Body of pancreas (tissue), 4 donors: ENCODE measurements around the gene MDN1.

ENCODE experiments used
- CTCF ChIP-seq, 7 experiments: fragments of 450-650 bp in 4 of 7; fragments of 200-600 bp in 3 of 7; sonication (generic) in 3 of 7; IDR thresholded peaks; one replicate each; pipeline ENCODE4 v1.5.1; 2016 to 2019; ENCODE audit warnings: antibody characterized with exemption in 7 of 7
- POLR2A ChIP-seq, 3 donors: fragments of 450-650 bp; IDR thresholded peaks; one replicate each; pipeline ENCODE4 v1.6.1; 2016; ENCODE audit warnings: antibody characterized with exemption in 3 of 3, mild to moderate bottlenecking in 2 of 3

GRCh38 chr6:89667872-89668556, 151.6 kb downstream of the MDN1 start:
- TF ChIP-seq CTCF (IDR thresholded peaks at IDR 0.05) (no peak), POLR2A (IDR thresholded peaks at IDR 0.05) (no peak)
